LNCAP (cell line): ENCODE results near the gene CDH24.

Source experiments
- CTCF ChIP-seq: fragments of 450-650 bp; IDR thresholded peaks from 2 replicates; pipeline ENCODE4 v1.5.1; 2017; ENCODE audit warnings: mild to moderate bottlenecking

CDH24 gene

DNA sequence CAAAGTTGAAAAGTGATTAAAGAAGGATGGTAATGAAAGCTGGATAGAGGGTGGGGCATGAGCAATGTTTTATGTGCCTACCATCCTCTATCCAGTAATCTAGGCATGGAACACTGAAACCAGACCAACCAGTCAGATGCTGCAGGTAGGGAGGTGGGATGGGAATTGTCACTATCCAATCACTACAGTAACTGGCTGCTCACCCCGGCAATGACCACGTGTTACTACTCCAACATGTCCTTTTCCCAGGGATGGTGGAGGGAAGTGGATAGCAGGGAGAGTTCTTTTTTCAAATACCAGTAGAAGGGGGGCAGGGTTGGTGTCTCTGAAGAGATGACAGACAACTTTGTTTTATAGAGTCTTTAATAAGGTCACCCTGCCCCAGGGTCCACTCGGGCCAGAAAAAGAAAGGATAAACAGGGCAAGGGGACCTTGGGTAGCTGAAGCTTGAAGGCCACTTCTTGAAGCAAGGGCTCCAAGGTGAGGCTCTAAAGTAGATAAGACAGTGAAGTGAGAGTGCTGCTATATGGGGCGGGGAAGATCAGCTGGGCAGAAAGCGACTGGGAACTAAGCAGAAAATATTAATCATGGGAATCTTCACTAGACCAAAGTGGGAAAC lies 14.7 kb upstream of the CDH24 start:
- no peak for TF ChIP-seq CTCF

DNA sequence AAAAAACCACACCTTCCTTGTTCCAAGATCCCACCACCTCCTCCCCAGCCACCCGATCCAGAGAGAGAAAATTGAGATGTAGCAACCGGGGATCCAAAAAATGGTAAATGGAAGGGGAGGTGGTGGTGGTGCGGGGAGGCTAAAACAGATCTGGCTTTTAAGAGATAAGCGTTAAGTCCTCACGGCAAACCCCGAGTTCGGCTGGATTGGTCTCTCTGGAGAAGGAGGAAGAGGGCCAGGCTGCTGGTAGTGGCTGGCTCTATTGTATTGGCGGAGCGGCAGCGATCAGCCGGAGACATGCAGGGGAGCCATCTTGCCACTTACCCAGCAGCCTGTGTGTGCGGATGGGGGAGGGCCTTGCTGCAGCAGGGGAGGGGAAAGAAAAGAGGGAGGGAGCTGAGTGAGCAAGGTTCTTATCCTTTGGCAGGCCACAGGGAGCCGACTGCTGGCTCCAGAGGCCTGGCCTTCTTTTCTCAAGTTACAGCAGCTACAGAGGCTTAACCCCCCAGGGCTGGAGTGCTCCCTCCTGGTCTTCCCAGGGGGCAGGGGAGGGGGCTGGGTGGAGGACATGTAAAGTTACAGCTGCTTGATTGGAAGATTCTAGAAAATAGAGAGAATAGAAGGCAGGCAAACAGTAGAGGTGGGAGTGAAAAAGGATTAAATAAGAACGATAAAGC lies 14.1 kb upstream of the CDH24 start:
- no peak for TF ChIP-seq CTCF

GRCh38 chr14:23070262-23071129 lies 13.2 kb upstream of the CDH24 start:
- no peak for TF ChIP-seq CTCF

DNA sequence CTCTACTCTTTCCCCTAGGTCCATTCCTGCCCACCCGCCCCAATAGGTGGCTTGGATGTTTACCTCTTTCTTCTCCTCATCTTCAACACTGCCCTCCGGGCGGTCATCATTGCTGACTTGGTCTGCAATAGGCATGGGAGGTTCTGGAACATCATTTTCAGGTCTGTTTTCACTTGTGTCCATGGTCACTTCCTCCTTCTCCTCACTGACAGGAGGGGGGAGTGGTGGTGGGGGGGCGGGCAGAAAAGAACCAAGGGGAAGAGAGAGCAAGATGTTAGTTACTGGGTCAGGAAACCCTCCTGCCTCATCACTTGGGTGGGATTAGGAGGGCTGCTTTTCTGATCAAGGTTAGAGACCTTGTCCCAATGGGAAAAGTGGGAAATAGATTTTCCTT lies 12.1 kb upstream of the CDH24 start:
- no peak for TF ChIP-seq CTCF

GRCh38 chr14:23068789-23069412 lies 11.6 kb upstream of the CDH24 start:
- TF ChIP-seq CTCF, result peak; percentile 99

DNA sequence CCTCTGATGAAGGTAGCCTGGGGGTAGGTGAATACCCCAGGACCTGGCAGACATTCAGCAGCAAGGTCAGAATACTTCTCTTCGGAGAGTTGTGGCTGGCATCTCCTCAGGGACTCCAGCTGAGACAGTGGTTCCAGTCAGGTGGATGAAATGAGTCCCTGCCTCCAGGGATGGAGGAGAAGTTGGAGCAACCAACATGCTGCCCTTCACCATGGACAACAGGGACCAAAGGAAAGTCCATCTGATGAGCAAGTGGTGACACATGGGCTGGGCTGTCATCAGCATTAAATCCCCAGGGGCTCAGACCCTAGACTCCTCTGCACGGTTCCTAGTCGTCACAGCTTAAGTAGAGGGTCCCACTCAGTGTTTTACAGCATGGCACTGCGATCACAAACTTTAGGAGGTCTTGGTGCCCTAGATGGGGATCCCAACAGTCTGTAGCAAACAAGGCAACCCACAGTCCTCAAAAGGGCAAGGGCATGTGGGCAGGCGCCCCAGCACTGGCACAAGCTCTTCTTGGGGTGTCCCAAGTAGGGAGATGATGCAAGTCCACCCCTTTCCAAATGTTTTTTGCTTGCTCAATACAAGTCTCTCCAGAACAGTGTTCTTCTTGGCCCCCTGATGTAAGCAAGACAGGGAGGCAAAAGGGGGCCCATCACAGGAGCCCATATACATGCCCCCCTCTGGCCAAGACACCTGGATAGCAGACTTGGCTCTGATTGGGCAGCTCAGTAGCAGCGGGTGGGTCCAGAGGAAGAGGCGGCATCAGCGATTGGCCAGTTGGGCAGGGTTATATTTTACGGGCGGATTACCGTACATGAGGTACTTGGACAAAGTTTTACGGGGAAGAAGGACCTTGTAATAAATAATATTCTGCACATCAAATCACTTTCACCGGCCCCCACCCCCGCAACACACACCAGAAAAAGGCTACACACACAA lies 10.8 kb upstream of the CDH24 start:
- no peak for TF ChIP-seq CTCF
